ENCODE measurements around the gene ANGPTL8. TPM values are rescaled to one million over a fixed set of nuclear protein-coding genes. Genes with fewer than 3 reads are reported as not detected.

ANGPTL8 gene
- total and polyA plus RNA-seq, 2 of the 4 experiments (the other 2 are of a cell fraction): not detected

GRCh38 chr19:11204076-11204602 lies 35.3 kb upstream of the ANGPTL8 start:
- H2AK5ac ChIP-seq (ENCODE audit: low read depth, low read length): peak overlapping the region; percentile 89
- no peaks in the 10 kb centered on the region for H3K9me3 ChIP-seq (ENCODE audit: control insufficient read depth, insufficient read depth, low read length)
- no peak overlapping the region for H3K18ac ChIP-seq (ENCODE audit: low read depth, low read length)
- intact Hi-C loops (cut with micrococcal nuclease): no loop called here
- H2AK9ac ChIP-seq (replicated peaks; ENCODE audit: low read depth, low read length, poor library complexity): peak overlapping the region; percentile 88
- H3K36me3 ChIP-seq (ENCODE audit: control insufficient read depth, insufficient read depth, low read length): peaks cover 10% of the 10 kb centered on the region; the same call in 1 of the 2 replicates
- no peak overlapping the region for H3K23ac ChIP-seq (ENCODE audit: low read depth, low read length)
- H3K14ac ChIP-seq (replicated peaks; ENCODE audit: low read depth, low read length): no peak overlapping the region
- dilution Hi-C loops (cut with HindIII; ENCODE audit: low sequenced_read_pairs, unreplicated experiment): no loop called here
- no peak overlapping the region for H2BK120ac ChIP-seq (ENCODE audit: low read depth, low read length)
- no peak overlapping the region for H2BK20ac ChIP-seq (ENCODE audit: low read depth, low read length)
- peaks cover 13% of the 10 kb centered on the region for H3K4me1 ChIP-seq (ENCODE audit: control insufficient read depth, insufficient read depth, low read length)
- CTCF ChIA-PET: interaction anchor here (0.6 to 1.2 kb wide), 4 partner anchors 40 to 589 kb away, joined by 4 to 6 read pairs (median 5); no protein-coding TSS in a partner anchor
- BruUV-seq (replicated peaks): no TSS peak
- H3K27me3 ChIP-seq (ENCODE audit: control insufficient read depth, insufficient read depth, low read length): no peaks in the 10 kb centered on the region
- WGBS, 2 experiments (ENCODE audit: extremely low coverage in 2 of 2, insufficient read length in 1 of 2): 0% methylated on average over 1 of the region's 9 CpGs; no CpG with 5 or more reads in 1 of the 2 experiments
- H3K4me3 ChIP-seq (ENCODE audit: insufficient read depth, low read depth, low read length): no peak overlapping the region
- H4K8ac ChIP-seq (ENCODE audit: low read depth in 2 of 2, low read length in 2 of 2): peak overlapping the region in 1 of 2 experiments; percentile 24; a peak in 2 of 4 replicates
- DNase-seq (no peak), ATAC-seq (ENCODE audit: low read depth) (no peak)
- peak overlapping the region; percentile 91 for H2AFZ ChIP-seq (replicated peaks; ENCODE audit: low read length, poor library complexity)
- POLR2A ChIA-PET (ENCODE audit: unreplicated experiment): no interaction called here
- peak overlapping the region; percentile 99; the same call in 1 of the 2 replicates for H4K91ac ChIP-seq (ENCODE audit: insufficient read depth, low read depth, low read length)
- in situ Hi-C loops (cut with MboI; ENCODE audit: low sequenced_read_pairs): loop anchor here (5.0 to 10.0 kb wide), 3 partner anchors 72 to 267 kb away; no protein-coding TSS in a partner anchor
- peak overlapping the region; percentile 9; the same call in 1 of the 2 replicates for H3K4ac ChIP-seq (ENCODE audit: low read depth, low read length)
- H2BK15ac ChIP-seq (ENCODE audit: low read depth, low read length): no peak overlapping the region; the same call in 2 of the 3 replicates
- no peak for TF ChIP-seq ELK1 (IDR thresholded peaks at IDR 0.05; ENCODE audit: borderline replicate concordance, low read depth, low read length)
- TF ChIP-seq RFX5 (IDR thresholded peaks at IDR 0.05; ENCODE audit: low read depth, low read length): no peak
- no peak for TF ChIP-seq CTCF (conservative IDR thresholded peaks at IDR 0.05; ENCODE audit: low read depth, low read length)
- no peak for TF ChIP-seq CEBPB (IDR thresholded peaks at IDR 0.05; ENCODE audit: low read depth, low read length)
- TF ChIP-seq MAFK (IDR thresholded peaks at IDR 0.05; ENCODE audit: low read depth, low read length): no peak
- TF ChIP-seq USF2 (IDR thresholded peaks at IDR 0.05; ENCODE audit: low read depth, low read length): no peak
- TF ChIP-seq FOS (IDR thresholded peaks at IDR 0.05; ENCODE audit: low read depth, low read length): no peak
- TF ChIP-seq CHD1 (IDR thresholded peaks at IDR 0.05; ENCODE audit: low read depth, low read length): no peak
- no peak for TF ChIP-seq BHLHE40 (IDR thresholded peaks at IDR 0.05; ENCODE audit: low read depth, low read length)
- TF ChIP-seq RAD21 (IDR thresholded peaks at IDR 0.05; ENCODE audit: low read length): no peak
- no peak for TF ChIP-seq POLR2A (IDR thresholded peaks at IDR 0.05; ENCODE audit: low read depth, low read length)
- no peak overlapping the region for H3K4me2 ChIP-seq (ENCODE audit: low read depth, low read length)
- H3K56ac ChIP-seq (ENCODE audit: extremely low read depth, insufficient read depth, low read length): no peak overlapping the region
- H4K20me1 ChIP-seq (ENCODE audit: insufficient read depth, low read length): 0 out of 2 replicates have a peak, but pooled peaks cover under 1% of the 10 kb centered on the region
- peaks cover 8 to 17% of the 10 kb centered on the region in 2 experiments; a peak in 3 of 4 replicates for H3K79me1 ChIP-seq (ENCODE audit: low read depth in 1 of 2, low read length in 2 of 2)
- no peak overlapping the region for H3K9ac ChIP-seq (ENCODE audit: low read depth, low read length)
- peak overlapping the region; percentile 7 for H2BK5ac ChIP-seq (ENCODE audit: low read depth, low read length, poor library complexity, severe bottlenecking)
- no peak overlapping the region for H3K27ac ChIP-seq (ENCODE audit: insufficient read depth, low read length)
- H4K5ac ChIP-seq (ENCODE audit: low read depth, low read length): no peak overlapping the region
- H3K9me1 ChIP-seq (ENCODE audit: insufficient read depth, low read length): peaks cover 11% of the 10 kb centered on the region

All from IMR-90 (cell line).